ENCODE results near the gene CAPZB.
A peak's percentile ranks its signal among the peaks of the same experiment; 100 is the strongest.

The CAPZB gene

GRCh38 chr1:19454265-19455146 lies 30.8 kb downstream of the CAPZB start:
- DNase-seq (ENCODE audit: low read depth): no peak
- TF ChIP-seq POLR2A (IDR thresholded peaks at IDR 0.05; ENCODE audit: extremely low read depth, insufficient read length): no peak
- TF ChIP-seq MAX (IDR thresholded peaks at IDR 0.05; ENCODE audit: low read depth, low read length): no peak
- no peak for TF ChIP-seq CTCF (IDR thresholded peaks at IDR 0.05; ENCODE audit: low read depth, low read length)
- TF ChIP-seq MYC (IDR thresholded peaks at IDR 0.05; ENCODE audit: low read depth, low read length): no peak
- H3K4me3 ChIP-seq (ENCODE audit: low read depth, low read length): no peak overlapping the region

- no peak overlapping the region for H3K4me3 ChIP-seq (ENCODE audit: low read depth, low read length)
These were observed 31.6 kb downstream of the CAPZB start for GRCh38 chr1:19453741-19454201.

GRCh38 chr1:19452221-19452663 lies 33.1 kb downstream of the CAPZB start:
- DNase-seq (ENCODE audit: low read depth): no peak
- TF ChIP-seq MAX (IDR thresholded peaks at IDR 0.05; ENCODE audit: low read depth, low read length) (no peak), CTCF (IDR thresholded peaks at IDR 0.05; ENCODE audit: low read depth, low read length) (no peak), MYC (IDR thresholded peaks at IDR 0.05; ENCODE audit: low read depth, low read length) (no peak), POLR2A (IDR thresholded peaks at IDR 0.05; ENCODE audit: extremely low read depth, insufficient read length) (no peak)
- H3K4me3 ChIP-seq (ENCODE audit: low read depth, low read length): no peak overlapping the region

More at GRCh38 chr1:19453741-19454201, 31.6 kb downstream of the CAPZB start:
- DNase-seq (ENCODE audit: low read depth): peak; percentile 70
- TF ChIP-seq MYC (IDR thresholded peaks at IDR 0.05; ENCODE audit: low read depth, low read length) (no peak), CTCF (IDR thresholded peaks at IDR 0.05; ENCODE audit: low read depth, low read length) (no peak), POLR2A (IDR thresholded peaks at IDR 0.05; ENCODE audit: extremely low read depth, insufficient read length) (no peak), MAX (IDR thresholded peaks at IDR 0.05; ENCODE audit: low read depth, low read length) (no peak)

GRCh38 chr1:19450811-19451515 lies 34.4 kb downstream of the CAPZB start:
- no peak overlapping the region for H3K4me3 ChIP-seq (ENCODE audit: low read depth, low read length)
- DNase-seq (ENCODE audit: low read depth): no peak
- TF ChIP-seq MAX (IDR thresholded peaks at IDR 0.05; ENCODE audit: low read depth, low read length) (no peak), MYC (IDR thresholded peaks at IDR 0.05; ENCODE audit: low read depth, low read length) (no peak), POLR2A (IDR thresholded peaks at IDR 0.05; ENCODE audit: extremely low read depth, insufficient read length) (no peak), CTCF (IDR thresholded peaks at IDR 0.05; ENCODE audit: low read depth, low read length) (no peak)

- no peak overlapping the region for H3K4me3 ChIP-seq (ENCODE audit: low read depth, low read length)
- DNase-seq (ENCODE audit: low read depth): no peak
- TF ChIP-seq MYC (IDR thresholded peaks at IDR 0.05; ENCODE audit: low read depth, low read length) (no peak), POLR2A (IDR thresholded peaks at IDR 0.05; ENCODE audit: extremely low read depth, insufficient read length) (no peak), MAX (IDR thresholded peaks at IDR 0.05; ENCODE audit: low read depth, low read length) (no peak), CTCF (IDR thresholded peaks at IDR 0.05; ENCODE audit: low read depth, low read length) (no peak)
These were observed 35.7 kb downstream of the CAPZB start for GRCh38 chr1:19449454-19450228.

Measured in NB4 (cell line).